Occipital lobe (tissue), 2 donors: ENCODE measurements around the gene FGF10. TPM values are rescaled to one million over a fixed set of nuclear protein-coding genes. Genes with fewer than 3 reads are reported as not detected.

ENCODE experiments used
- DNase-seq: peaks from one replicate; lab custom pipeline; 2025; lab: John Stamatoyannopoulos, UW
- total RNA-seq: library from RNA; depleted of rRNA; stranded (reverse); fragments of >200 nt; gene quantifications from one replicate; pipeline ENCODE4 v1.2.3, GENCODE V29; 2014

The FGF10 gene
- total RNA-seq = 0.47 TPM

GRCh38 chr5:44389090-44389822 lies at the start of gene FGF10:
Gene FGF10, minus strand, starts transcription at chr5:44389420. Its CDS starts 738 bp downstream, at chr5:44388682.
- DNase-seq = peak; percentile 5

GRCh38 chr5:44426944-44427343 lies 37.7 kb upstream of the FGF10 start:
- DNase-seq = no peak

- DNase-seq = no peak
Observed at GRCh38 chr5:44412286-44412685, 23.1 kb upstream of the FGF10 start.

- no peak for DNase-seq
Observed at GRCh38 chr5:44402084-44402483, 12.9 kb upstream of the FGF10 start.

GRCh38 chr5:44401611-44402010 lies 12.4 kb upstream of the FGF10 start:
- no peak for DNase-seq

- no peak for DNase-seq
Observed at GRCh38 chr5:44398382-44398781, 9.2 kb upstream of the FGF10 start.

GRCh38 chr5:44396312-44396711 lies 7.1 kb upstream of the FGF10 start:
- DNase-seq = no peak

- no peak for DNase-seq
Observed at GRCh38 chr5:44390351-44390750, 1.1 kb upstream of the FGF10 start.

GRCh38 chr5:44389823-44390143 lies 563 bp upstream of the FGF10 start:
- no peak for DNase-seq

GRCh38 chr5:44388321-44389089 lies 715 bp downstream of the FGF10 start:
- DNase-seq = peak; percentile 15

GRCh38 chr5:44387921-44388320 lies 1.3 kb downstream of the FGF10 start:
- no peak for DNase-seq

GRCh38 chr5:44387406-44387805 lies 1.8 kb downstream of the FGF10 start:
- no peak for DNase-seq

GRCh38 chr5:44385291-44385900 lies 3.8 kb downstream of the FGF10 start:
- no peak for DNase-seq

GRCh38 chr5:44384816-44385215 lies 4.4 kb downstream of the FGF10 start:
- DNase-seq = no peak

- DNase-seq = no peak
Observed at GRCh38 chr5:44382894-44383293, 6.3 kb downstream of the FGF10 start.

GRCh38 chr5:44377057-44377456 lies 12.2 kb downstream of the FGF10 start:
- DNase-seq = no peak

- no peak for DNase-seq
Observed at GRCh38 chr5:44372028-44372427, 17.2 kb downstream of the FGF10 start.

- DNase-seq = no peak
Observed at GRCh38 chr5:44367203-44367602, 22.0 kb downstream of the FGF10 start.

GRCh38 chr5:44365345-44365744 lies 23.9 kb downstream of the FGF10 start:
- DNase-seq = no peak

GRCh38 chr5:44364097-44364496 lies 25.1 kb downstream of the FGF10 start:
- DNase-seq = no peak

- no peak for DNase-seq
Observed at GRCh38 chr5:44361342-44362001, 27.7 kb downstream of the FGF10 start.

GRCh38 chr5:44360919-44361318 lies 28.3 kb downstream of the FGF10 start:
- DNase-seq = no peak
